ENCODE results near the gene HIP1R. TPM values are rescaled to one million over a fixed set of nuclear protein-coding genes. Genes with fewer than 3 reads are reported as not detected.

The HIP1R gene
- total and polyA plus RNA-seq, 2 of the 8 experiments (the other 6 are each of a cell fraction or from before 2014, with no cell fraction given): 11.2 to 14.5 TPM

GRCh38 chr12:122871851-122872780 lies 36.9 kb downstream of the HIP1R start (continued):
- TF ChIP-seq USF2 (IDR thresholded peaks at IDR 0.05; ENCODE audit: low read length) (no peak), PHF8 (conservative IDR thresholded peaks at IDR 0.05; ENCODE audit: low read depth, low read length) (no peak), RNF2 (IDR thresholded peaks at IDR 0.05; ENCODE audit: borderline replicate concordance, low read depth, low read length, missing control alignments, poor library complexity, severe bottlenecking) (peak; percentile 17), BCL11A (IDR thresholded peaks at IDR 0.05; ENCODE audit: low read depth in 2 of 2, low read length in 2 of 2) (peak in 1 of 2 experiments; percentile 70), ATF2 (IDR thresholded peaks at IDR 0.05; ENCODE audit: low read length) (peak; percentile 97), NRF1 (IDR thresholded peaks at IDR 0.05; ENCODE audit: low read depth, low read length) (no peak), POLR2AphosphoS5 (IDR thresholded peaks at IDR 0.05; ENCODE audit: low read depth, low read length) (peak; percentile 100), GTF2F1 (IDR thresholded peaks at IDR 0.05; ENCODE audit: borderline replicate concordance, low read depth, low read length) (no peak), POU5F1 (IDR thresholded peaks at IDR 0.05; ENCODE audit: low read depth, low read length) (peak; percentile 81), JUN (IDR thresholded peaks at IDR 0.05; ENCODE audit: low read depth, low read length) (peak; percentile 67; the same call in 1 of the 2 replicates), RAD21 (IDR thresholded peaks at IDR 0.05 in 1 of 2, conservative IDR thresholded peaks at IDR 0.05 in 1 of 2; ENCODE audit: low read depth in 2 of 2, low read length in 2 of 2) (no peak), FOSL1 (IDR thresholded peaks at IDR 0.05; ENCODE audit: insufficient read depth, low read depth, low read length) (no peak), RFX5 (IDR thresholded peaks at IDR 0.05; ENCODE audit: borderline replicate concordance, low read depth, low read length) (no peak), SUZ12 (IDR thresholded peaks at IDR 0.05; ENCODE audit: low read length) (no peak), SP4 (IDR thresholded peaks at IDR 0.05; ENCODE audit: low read length) (peak; percentile 82; the same call in 1 of the 2 replicates), HDAC6 (IDR thresholded peaks at IDR 0.05; ENCODE audit: low read depth, low read length) (peak; percentile 73), SIN3A (conservative IDR thresholded peaks at IDR 0.05 in 1 of 2, IDR thresholded peaks at IDR 0.05 in 1 of 2; ENCODE audit: low read depth in 1 of 2, low read length in 2 of 2) (peak; percentile 53 to 93; a peak in 2 of 4 replicates), SP1 (IDR thresholded peaks at IDR 0.05; ENCODE audit: low read depth, low read length) (peak; percentile 89), RBBP5 (IDR thresholded peaks at IDR 0.05; ENCODE audit: borderline replicate concordance, low read depth, low read length) (no peak)
